Neutrophil (primary cell): Measurements from ENCODE around the gene EFTUD2.

Experiments used
- H3K27ac ChIP-seq: fragments of 200-600 bp; sonication (generic); 2 replicates; pipeline ENCODE4 v1.5.1; 2016; ENCODE audit warnings: mild to moderate bottlenecking, moderate library complexity
- H3K27me3 ChIP-seq: fragments of 200-600 bp; sonication (generic); 2 replicates; pipeline ENCODE4 v1.6.0; 2016; ENCODE audit warnings: mild to moderate bottlenecking
- H3K36me3 ChIP-seq: fragments of 200-600 bp; sonication (generic); 2 replicates; pipeline ENCODE4 v1.5.1; 2017
- H3K4me1 ChIP-seq, 2 experiments: fragments of 200-600 bp in 1 of 2; sonication (generic) in 1 of 2; 1 replicate in 1 of 2; 2 replicates in 1 of 2; pipeline versions ENCODE4 v1.5.1 to v1.6.1; 2013 to 2016; ENCODE audit warnings: low read depth in 1 of 2, low read length in 1 of 2, mild to moderate bottlenecking in 1 of 2, moderate library complexity in 1 of 2; ENCODE audit not compliant: control insufficient read depth in 1 of 2, insufficient read depth in 1 of 2
- H3K4me3 ChIP-seq, 2 experiments: fragments of 200-600 bp in 1 of 2; sonication (generic) in 1 of 2; 1 replicate in 1 of 2; 2 replicates in 1 of 2; pipeline ENCODE4 v1.5.1; 2013 to 2016; ENCODE audit warnings: low read depth in 1 of 2, low read length in 1 of 2, mild to moderate bottlenecking in 1 of 2, moderate library complexity in 1 of 2
- H3K9me3 ChIP-seq: fragments of 200-600 bp; sonication (generic); 2 replicates; pipeline ENCODE4 v1.5.1; 2016
- TF ChIP-seq, protein P1 (sequence below): fragments of 200-600 bp; sonication (generic); IDR thresholded peaks from 2 replicates; pipeline ENCODE4 v1.5.1; 2016; ENCODE audit warnings: antibody characterized with exemption

The EFTUD2 gene

DNA sequence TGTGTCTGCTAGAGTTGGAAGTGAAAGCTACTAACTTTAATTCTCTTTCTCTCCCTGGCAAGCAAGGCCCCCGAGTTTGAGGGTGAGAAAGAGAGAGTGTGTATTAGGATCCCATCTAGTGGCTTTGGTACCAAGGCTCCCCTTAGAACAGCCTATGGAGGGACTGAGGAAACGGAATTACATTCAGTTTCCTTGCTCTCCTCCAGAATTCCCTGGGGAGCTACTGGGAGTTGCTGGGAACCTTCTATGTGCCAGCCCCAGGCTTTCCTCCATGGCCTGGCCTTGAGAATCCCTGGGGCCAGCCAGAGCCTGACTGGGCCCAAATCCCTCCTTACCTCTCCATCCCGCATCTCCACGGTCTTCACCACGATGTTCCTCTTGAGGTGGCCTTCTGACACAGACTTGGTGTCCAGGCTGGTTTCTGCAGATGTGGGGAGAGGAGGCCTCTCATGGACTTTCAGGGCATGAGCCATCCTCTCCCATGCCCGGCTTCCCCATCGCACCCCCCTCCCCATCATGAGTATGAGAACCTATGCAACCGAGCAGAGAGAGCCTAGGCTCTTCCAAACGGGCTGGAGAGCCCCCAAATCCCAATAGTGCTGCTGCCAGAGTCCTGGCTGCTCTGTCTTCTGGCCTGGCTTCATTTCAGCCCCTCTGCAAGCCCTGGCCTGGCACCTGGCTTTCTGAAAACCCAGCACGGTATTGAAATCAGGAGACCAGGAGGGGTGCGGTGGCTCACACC, 8.7 kb upstream of the EFTUD2 start:
- H3K4me1 ChIP-seq, result peaks cover 8 to 14% of the 10 kb centered on the region in 2 experiments
- H3K9me3 ChIP-seq, result no peaks in the 10 kb centered on the region
- H3K27ac ChIP-seq, result no peak overlapping the region
- TF ChIP-seq, protein P1, sequence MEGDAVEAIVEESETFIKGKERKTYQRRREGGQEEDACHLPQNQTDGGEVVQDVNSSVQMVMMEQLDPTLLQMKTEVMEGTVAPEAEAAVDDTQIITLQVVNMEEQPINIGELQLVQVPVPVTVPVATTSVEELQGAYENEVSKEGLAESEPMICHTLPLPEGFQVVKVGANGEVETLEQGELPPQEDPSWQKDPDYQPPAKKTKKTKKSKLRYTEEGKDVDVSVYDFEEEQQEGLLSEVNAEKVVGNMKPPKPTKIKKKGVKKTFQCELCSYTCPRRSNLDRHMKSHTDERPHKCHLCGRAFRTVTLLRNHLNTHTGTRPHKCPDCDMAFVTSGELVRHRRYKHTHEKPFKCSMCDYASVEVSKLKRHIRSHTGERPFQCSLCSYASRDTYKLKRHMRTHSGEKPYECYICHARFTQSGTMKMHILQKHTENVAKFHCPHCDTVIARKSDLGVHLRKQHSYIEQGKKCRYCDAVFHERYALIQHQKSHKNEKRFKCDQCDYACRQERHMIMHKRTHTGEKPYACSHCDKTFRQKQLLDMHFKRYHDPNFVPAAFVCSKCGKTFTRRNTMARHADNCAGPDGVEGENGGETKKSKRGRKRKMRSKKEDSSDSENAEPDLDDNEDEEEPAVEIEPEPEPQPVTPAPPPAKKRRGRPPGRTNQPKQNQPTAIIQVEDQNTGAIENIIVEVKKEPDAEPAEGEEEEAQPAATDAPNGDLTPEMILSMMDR, result no peak
- peaks cover 26% of the 10 kb centered on the region for H3K27me3 ChIP-seq
- H3K36me3 ChIP-seq, result no peaks in the 10 kb centered on the region
- H3K4me3 ChIP-seq, result no peak overlapping the region

DNA sequence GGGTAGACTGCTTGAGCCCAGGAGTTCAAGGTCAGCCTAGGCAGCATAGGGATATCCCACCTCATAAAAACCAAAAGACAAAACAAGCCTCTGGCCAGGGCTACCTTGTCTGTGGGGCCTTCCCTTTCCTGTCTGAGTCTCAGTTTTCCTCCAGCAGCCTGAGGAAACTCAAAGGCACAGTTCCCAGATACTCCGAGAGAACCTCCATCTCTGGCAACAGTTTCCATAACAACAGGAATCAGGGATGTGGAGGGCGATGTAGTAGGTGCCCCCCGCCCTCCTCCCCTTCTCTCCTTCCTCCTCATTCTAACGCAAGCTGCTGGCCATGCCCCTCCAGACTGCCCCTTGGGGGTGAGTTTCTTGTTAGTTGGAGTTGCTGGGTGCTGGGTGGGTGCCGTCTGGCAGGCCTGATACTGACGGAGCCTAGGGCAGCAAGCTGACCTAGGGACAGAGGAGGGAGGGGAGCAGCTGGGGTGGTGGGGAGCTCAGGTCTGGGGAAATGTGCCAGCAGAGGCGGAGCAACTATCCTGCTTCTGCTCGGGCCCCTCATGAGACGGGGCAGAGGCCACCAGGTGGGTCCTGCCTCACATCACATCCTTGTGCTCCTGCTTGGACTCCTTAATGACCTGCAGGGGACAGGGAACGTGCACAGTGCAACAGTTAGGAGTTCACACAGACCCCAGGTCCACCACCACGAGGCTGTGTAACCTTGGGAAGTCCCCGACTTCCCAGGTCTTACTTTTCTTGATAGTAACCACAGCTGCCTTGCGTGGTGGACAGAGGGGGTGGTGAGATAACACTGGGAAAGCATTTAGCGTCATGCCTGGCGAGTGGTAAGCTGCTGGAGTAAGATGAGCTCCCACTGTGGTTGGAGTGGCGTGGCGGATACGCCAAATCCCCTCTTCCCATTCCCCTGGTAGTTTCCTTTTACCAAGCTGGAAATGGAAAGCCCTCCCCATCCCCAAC, 7.8 kb upstream of the EFTUD2 start:
- Histone ChIP-seq H3K4me3 (no peak overlapping the region), H3K4me1 (peaks cover 8 to 14% of the 10 kb centered on the region in 2 experiments), H3K27ac (no peak overlapping the region), H3K27me3 (peaks cover 17% of the 10 kb centered on the region), H3K36me3 (no peaks in the 10 kb centered on the region), H3K9me3 (no peaks in the 10 kb centered on the region)
- TF ChIP-seq, protein P1, result no peak

DNA sequence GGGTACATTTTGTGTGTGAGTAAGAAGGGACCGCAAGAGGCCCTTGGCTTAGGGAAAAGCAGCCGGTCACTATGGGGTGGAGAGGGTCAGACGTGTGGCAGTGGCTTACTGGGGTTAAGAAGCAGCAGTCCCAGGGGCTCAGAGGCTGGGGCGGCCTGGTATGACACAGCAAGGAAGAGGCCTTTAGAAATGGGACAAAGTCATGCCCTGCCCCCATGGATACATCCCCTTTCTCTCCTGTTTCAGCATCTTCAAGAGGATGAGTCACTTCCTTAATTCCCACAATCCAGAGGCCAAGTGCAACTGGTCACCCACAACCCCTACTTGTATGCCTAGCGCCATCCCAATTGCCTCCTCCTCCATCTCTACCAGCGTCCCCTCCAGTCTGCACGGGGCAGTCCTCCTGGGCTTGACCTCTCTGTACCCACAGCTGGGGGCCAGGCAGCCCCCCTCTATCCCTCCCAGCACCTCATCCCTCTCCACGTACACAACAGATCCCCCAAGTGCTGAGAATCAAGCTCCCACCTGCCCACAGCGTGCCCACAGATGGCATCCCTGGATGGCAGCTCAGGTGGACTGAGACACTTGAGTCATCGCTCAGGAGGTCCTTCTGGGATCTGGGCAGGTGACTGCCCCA, 6.9 kb upstream of the EFTUD2 start:
- TF ChIP-seq, protein P1, result no peak
- Histone ChIP-seq H3K9me3 (no peaks in the 10 kb centered on the region), H3K4me1 (peaks cover 6 to 12% of the 10 kb centered on the region in 2 experiments), H3K27ac (no peak overlapping the region), H3K4me3 (no peak overlapping the region), H3K36me3 (no peaks in the 10 kb centered on the region), H3K27me3 (peaks cover 8% of the 10 kb centered on the region)

DNA sequence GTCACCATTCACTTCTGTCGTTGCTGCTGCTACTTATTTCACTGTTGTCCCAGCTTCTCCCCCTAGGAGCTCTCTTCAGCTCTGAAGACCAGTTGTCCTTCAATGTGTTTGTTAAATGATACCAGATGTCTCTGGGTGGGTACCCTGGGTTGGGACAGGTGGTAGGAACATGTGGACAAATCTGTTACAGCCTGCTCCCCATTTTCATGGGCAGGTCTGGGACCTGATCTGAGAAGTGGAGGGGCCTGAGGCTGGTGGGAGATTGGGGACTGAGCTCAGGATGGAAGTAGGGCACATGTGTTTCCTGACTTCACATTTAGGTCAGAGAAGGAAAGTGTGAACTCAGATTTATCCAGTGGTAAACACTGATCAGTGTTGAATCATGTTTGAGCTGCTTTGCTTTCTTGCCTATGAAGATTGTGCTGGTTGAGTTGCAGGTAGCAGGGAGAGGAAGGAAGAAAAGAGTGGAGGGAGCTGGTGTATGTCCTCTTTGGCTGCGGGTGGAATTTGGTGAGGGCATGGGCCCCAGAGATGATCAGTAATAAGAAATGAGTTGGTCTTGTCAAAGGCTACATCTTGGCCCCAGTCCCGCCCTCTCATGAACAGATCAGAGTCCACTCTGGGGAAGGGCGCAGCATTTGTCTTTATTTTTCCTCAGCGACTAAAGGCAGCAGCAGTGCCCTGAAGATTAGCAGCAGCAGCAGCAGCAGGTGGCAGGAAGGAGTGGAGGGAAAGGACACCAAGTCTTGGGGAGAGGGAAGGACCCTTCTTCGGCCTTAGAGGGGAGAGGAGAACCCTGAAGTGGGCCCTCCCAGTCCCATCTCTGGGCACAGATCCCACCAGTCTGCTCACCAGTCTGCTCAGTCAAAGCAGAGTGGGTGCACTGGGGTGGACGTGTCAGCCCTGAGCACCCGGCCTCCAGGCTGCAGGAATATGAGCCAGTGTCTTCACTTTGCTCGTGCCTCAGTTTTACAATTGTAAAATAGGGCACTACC, 6.1 kb upstream of the EFTUD2 start:
- H3K36me3 ChIP-seq, result no peaks in the 10 kb centered on the region
- no peaks in the 10 kb centered on the region for H3K27me3 ChIP-seq
- no peak overlapping the region for H3K4me3 ChIP-seq
- H3K27ac ChIP-seq, result no peak overlapping the region
- TF ChIP-seq, protein P1, result no peak
- peaks cover 11 to 18% of the 10 kb centered on the region in 2 experiments for H3K4me1 ChIP-seq
- H3K9me3 ChIP-seq, result no peaks in the 10 kb centered on the region
